ENCODE measurements around the gene RAB10.

The RAB10 gene

GRCh38 chr2:26035090-26035743 lies 1.3 kb downstream of the RAB10 start:
- Histone ChIP-seq H3K4me1 (ENCODE audit: control insufficient read depth, insufficient read depth, low read length, poor library complexity, severe bottlenecking) (peaks cover 9% of the 10 kb centered on the region), H3K9me3 (ENCODE audit: control insufficient read depth, low read length) (no peaks in the 10 kb centered on the region), H3K4me3 (ENCODE audit: extremely low read depth, insufficient read depth, low read length, poor library complexity, severe bottlenecking) (peak overlapping the region; percentile 97), H3K36me3 (ENCODE audit: control insufficient read depth, insufficient read depth, low read length) (peaks cover 39% of the 10 kb centered on the region), H3K27ac (ENCODE audit: low read depth, low read length, severe bottlenecking) (peak overlapping the region; percentile 91)
- 5 to 17% methylated on average over 7 to 8 of the region's 12 CpGs for WGBS, 2 experiments (ENCODE audit: insufficient coverage in 2 of 2)

- WGBS, 2 experiments (ENCODE audit: insufficient coverage in 2 of 2) = 56 to 81% methylated on average over 1 to 4 of the region's 9 CpGs
- peaks cover 71% of the 10 kb centered on the region for H3K36me3 ChIP-seq (ENCODE audit: control insufficient read depth, insufficient read depth, low read length)
- H3K9me3 ChIP-seq (ENCODE audit: control insufficient read depth, low read length) = no peaks in the 10 kb centered on the region
- no peak overlapping the region for H3K4me3 ChIP-seq (ENCODE audit: extremely low read depth, insufficient read depth, low read length, poor library complexity, severe bottlenecking)
- no peak overlapping the region for H3K27ac ChIP-seq (ENCODE audit: low read depth, low read length, severe bottlenecking)
- H3K4me1 ChIP-seq (ENCODE audit: control insufficient read depth, insufficient read depth, low read length, poor library complexity, severe bottlenecking) = peaks cover 5% of the 10 kb centered on the region
Observed at GRCh38 chr2:26039603-26040323, 5.9 kb downstream of the RAB10 start.

GRCh38 chr2:26043109-26043508 lies 9.2 kb downstream of the RAB10 start:
- H3K27ac ChIP-seq (ENCODE audit: low read depth, low read length, severe bottlenecking) = no peak overlapping the region
- H3K4me3 ChIP-seq (ENCODE audit: extremely low read depth, insufficient read depth, low read length, poor library complexity, severe bottlenecking) = no peak overlapping the region
- H3K36me3 ChIP-seq (ENCODE audit: control insufficient read depth, insufficient read depth, low read length) = peaks cover 73% of the 10 kb centered on the region
- 92 to 96% methylated on average over 4 to 5 of the region's 5 CpGs for WGBS, 2 experiments (ENCODE audit: insufficient coverage in 2 of 2)
- H3K4me1 ChIP-seq (ENCODE audit: control insufficient read depth, insufficient read depth, low read length, poor library complexity, severe bottlenecking) = no peaks in the 10 kb centered on the region
- H3K9me3 ChIP-seq (ENCODE audit: control insufficient read depth, low read length) = no peaks in the 10 kb centered on the region

- Histone ChIP-seq H3K36me3 (ENCODE audit: control insufficient read depth, insufficient read depth, low read length) (peaks cover 63% of the 10 kb centered on the region), H3K4me3 (ENCODE audit: extremely low read depth, insufficient read depth, low read length, poor library complexity, severe bottlenecking) (no peak overlapping the region), H3K9me3 (ENCODE audit: control insufficient read depth, low read length) (no peaks in the 10 kb centered on the region), H3K4me1 (ENCODE audit: control insufficient read depth, insufficient read depth, low read length, poor library complexity, severe bottlenecking) (no peaks in the 10 kb centered on the region), H3K27ac (ENCODE audit: low read depth, low read length, severe bottlenecking) (no peak overlapping the region)
- WGBS, 2 experiments (ENCODE audit: insufficient coverage in 2 of 2) = 84 to 94% methylated on average over 2 to 4 of the region's 8 CpGs
Observed at GRCh38 chr2:26043862-26044696, 10.2 kb downstream of the RAB10 start.

GRCh38 chr2:26048791-26049190 lies 14.9 kb downstream of the RAB10 start:
- Histone ChIP-seq H3K4me3 (ENCODE audit: extremely low read depth, insufficient read depth, low read length, poor library complexity, severe bottlenecking) (no peak overlapping the region), H3K4me1 (ENCODE audit: control insufficient read depth, insufficient read depth, low read length, poor library complexity, severe bottlenecking) (no peaks in the 10 kb centered on the region), H3K9me3 (ENCODE audit: control insufficient read depth, low read length) (no peaks in the 10 kb centered on the region), H3K36me3 (ENCODE audit: control insufficient read depth, insufficient read depth, low read length) (peaks cover 37% of the 10 kb centered on the region), H3K27ac (ENCODE audit: low read depth, low read length, severe bottlenecking) (no peak overlapping the region)
- 80% methylated on average over 1 of the region's 3 CpGs; no CpG with 5 or more reads in 1 of the 2 experiments for WGBS, 2 experiments (ENCODE audit: insufficient coverage in 2 of 2)

- H3K4me3 ChIP-seq (ENCODE audit: extremely low read depth, insufficient read depth, low read length, poor library complexity, severe bottlenecking) = no peak overlapping the region
- WGBS, 2 experiments (ENCODE audit: insufficient coverage in 2 of 2) = no CpG with 5 or more reads among the region's 1 CpG
- H3K27ac ChIP-seq (ENCODE audit: low read depth, low read length, severe bottlenecking) = no peak overlapping the region
- no peaks in the 10 kb centered on the region for H3K4me1 ChIP-seq (ENCODE audit: control insufficient read depth, insufficient read depth, low read length, poor library complexity, severe bottlenecking)
- H3K9me3 ChIP-seq (ENCODE audit: control insufficient read depth, low read length) = no peaks in the 10 kb centered on the region
- H3K36me3 ChIP-seq (ENCODE audit: control insufficient read depth, insufficient read depth, low read length) = peaks cover 29% of the 10 kb centered on the region
Observed at GRCh38 chr2:26049641-26050040, 15.8 kb downstream of the RAB10 start.

GRCh38 chr2:26052740-26053139 lies 18.9 kb downstream of the RAB10 start:
- Histone ChIP-seq H3K4me3 (ENCODE audit: extremely low read depth, insufficient read depth, low read length, poor library complexity, severe bottlenecking) (no peak overlapping the region), H3K36me3 (ENCODE audit: control insufficient read depth, insufficient read depth, low read length) (peaks cover 25% of the 10 kb centered on the region), H3K4me1 (ENCODE audit: control insufficient read depth, insufficient read depth, low read length, poor library complexity, severe bottlenecking) (peaks cover 4% of the 10 kb centered on the region), H3K27ac (ENCODE audit: low read depth, low read length, severe bottlenecking) (no peak overlapping the region), H3K9me3 (ENCODE audit: control insufficient read depth, low read length) (no peaks in the 10 kb centered on the region)

GRCh38 chr2:26054598-26055348 lies 20.9 kb downstream of the RAB10 start:
- Histone ChIP-seq H3K4me1 (ENCODE audit: control insufficient read depth, insufficient read depth, low read length, poor library complexity, severe bottlenecking) (peaks cover 6% of the 10 kb centered on the region), H3K4me3 (ENCODE audit: extremely low read depth, insufficient read depth, low read length, poor library complexity, severe bottlenecking) (no peak overlapping the region), H3K27ac (ENCODE audit: low read depth, low read length, severe bottlenecking) (no peak overlapping the region), H3K9me3 (ENCODE audit: control insufficient read depth, low read length) (no peaks in the 10 kb centered on the region), H3K36me3 (ENCODE audit: control insufficient read depth, insufficient read depth, low read length) (peaks cover 32% of the 10 kb centered on the region)
- WGBS, 2 experiments (ENCODE audit: insufficient coverage in 2 of 2) = 94 to 95% methylated on average over 2 of the region's 4 CpGs

GRCh38 chr2:26058390-26058789 lies 24.5 kb downstream of the RAB10 start:
- no peak overlapping the region for H3K27ac ChIP-seq (ENCODE audit: low read depth, low read length, severe bottlenecking)
- 91 to 94% methylated on average over 3 of the region's 4 CpGs for WGBS, 2 experiments (ENCODE audit: insufficient coverage in 2 of 2)

GRCh38 chr2:26059542-26059941 lies 25.7 kb downstream of the RAB10 start:
- H3K9me3 ChIP-seq (ENCODE audit: control insufficient read depth, low read length) = no peaks in the 10 kb centered on the region
- no peak overlapping the region for H3K4me3 ChIP-seq (ENCODE audit: extremely low read depth, insufficient read depth, low read length, poor library complexity, severe bottlenecking)
- H3K27ac ChIP-seq (ENCODE audit: low read depth, low read length, severe bottlenecking) = no peak overlapping the region
- peaks cover 6% of the 10 kb centered on the region for H3K4me1 ChIP-seq (ENCODE audit: control insufficient read depth, insufficient read depth, low read length, poor library complexity, severe bottlenecking)
- H3K36me3 ChIP-seq (ENCODE audit: control insufficient read depth, insufficient read depth, low read length) = peaks cover 70% of the 10 kb centered on the region
- WGBS, 2 experiments (ENCODE audit: insufficient coverage in 2 of 2) = 90% methylated on average over 2 of the region's 3 CpGs; no CpG with 5 or more reads in 1 of the 2 experiments

More at GRCh38 chr2:26058390-26058789, 24.5 kb downstream of the RAB10 start:
- Histone ChIP-seq H3K4me1 (ENCODE audit: control insufficient read depth, insufficient read depth, low read length, poor library complexity, severe bottlenecking) (peaks cover 6% of the 10 kb centered on the region), H3K4me3 (ENCODE audit: extremely low read depth, insufficient read depth, low read length, poor library complexity, severe bottlenecking) (no peak overlapping the region), H3K9me3 (ENCODE audit: control insufficient read depth, low read length) (no peaks in the 10 kb centered on the region), H3K36me3 (ENCODE audit: control insufficient read depth, insufficient read depth, low read length) (peaks cover 59% of the 10 kb centered on the region)

Data from mesodermal cell (in vitro differentiated cells).